GM21723 (cell line): ENCODE measurements around the gene ST8SIA1.

Experiments
- ATAC-seq: cut with Tn5 transposase; IDR thresholded peaks from one replicate; pipeline ENCODE4 v1.9.1; 2021; ENCODE audit warnings: mild to moderate bottlenecking, moderate library complexity; ENCODE audit not compliant: unreplicated experiment

ST8SIA1 gene

GRCh38 chr12:22333186-22333712, 1.3 kb downstream of the ST8SIA1 start:
- ATAC-seq, result no peak

- ATAC-seq, result no peak
Measured at GRCh38 chr12:22332202-22332601, 2.3 kb downstream of the ST8SIA1 start.

DNA sequence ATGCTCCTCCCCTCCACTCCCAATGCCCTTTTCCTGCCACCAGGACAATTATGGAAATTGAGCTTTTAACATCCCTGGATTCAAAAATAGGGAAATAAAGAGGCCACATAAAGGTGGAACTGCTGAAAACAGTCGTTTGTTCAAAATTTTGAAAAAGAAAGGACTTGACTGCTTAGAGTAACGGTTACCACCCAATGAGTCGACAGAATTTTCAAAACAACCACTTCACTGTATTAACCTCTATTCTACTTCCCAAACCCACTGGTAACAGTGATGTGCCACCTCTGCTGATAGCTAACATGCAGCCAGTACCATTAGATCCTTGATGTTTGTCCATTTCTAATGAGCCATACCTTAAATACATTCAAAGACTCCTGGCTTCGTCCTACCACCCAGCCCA, 4.9 kb downstream of the ST8SIA1 start:
- ATAC-seq, result no peak

DNA sequence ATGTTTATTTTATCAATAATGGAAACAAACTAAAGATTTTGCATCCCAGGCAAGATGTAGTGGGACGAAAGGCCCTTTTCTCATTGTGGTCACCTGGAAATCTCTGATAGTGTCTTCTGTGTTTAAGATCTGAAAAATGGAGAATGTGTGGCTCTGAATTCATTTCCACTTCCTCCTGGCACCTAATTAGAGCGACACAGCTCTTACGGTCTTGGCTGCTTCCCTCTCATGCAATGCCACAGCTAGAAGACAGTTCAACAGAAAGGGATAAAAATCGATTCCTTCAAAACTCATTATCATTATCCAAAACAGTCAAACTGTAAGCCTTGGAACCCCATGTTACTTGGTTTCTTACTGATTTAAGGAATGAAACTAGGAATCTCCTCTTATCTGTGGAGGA, 9.3 kb downstream of the ST8SIA1 start:
- ATAC-seq, result no peak

GRCh38 chr12:22322091-22322490, 12.4 kb downstream of the ST8SIA1 start:
- ATAC-seq, result no peak

DNA sequence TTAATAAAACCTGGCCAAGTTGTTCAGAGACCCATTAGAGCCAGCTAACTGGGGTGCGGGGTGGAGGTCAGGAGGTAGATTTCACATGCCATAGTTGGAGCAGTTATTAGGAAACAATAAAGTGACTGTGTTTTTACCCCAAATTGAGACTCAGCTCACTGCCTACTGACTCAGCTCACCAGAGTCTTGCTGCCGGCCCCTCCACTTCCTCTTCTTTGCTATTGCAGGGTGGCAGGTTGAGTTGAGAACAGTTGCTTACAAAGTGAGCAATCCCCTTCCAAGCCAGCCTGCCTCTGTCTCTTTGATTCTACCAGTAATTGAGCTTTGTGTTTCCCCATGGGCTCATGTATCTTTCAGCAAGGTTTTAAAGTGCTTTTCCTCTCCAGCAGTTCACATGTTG, 12.9 kb downstream of the ST8SIA1 start:
- ATAC-seq, result no peak

DNA sequence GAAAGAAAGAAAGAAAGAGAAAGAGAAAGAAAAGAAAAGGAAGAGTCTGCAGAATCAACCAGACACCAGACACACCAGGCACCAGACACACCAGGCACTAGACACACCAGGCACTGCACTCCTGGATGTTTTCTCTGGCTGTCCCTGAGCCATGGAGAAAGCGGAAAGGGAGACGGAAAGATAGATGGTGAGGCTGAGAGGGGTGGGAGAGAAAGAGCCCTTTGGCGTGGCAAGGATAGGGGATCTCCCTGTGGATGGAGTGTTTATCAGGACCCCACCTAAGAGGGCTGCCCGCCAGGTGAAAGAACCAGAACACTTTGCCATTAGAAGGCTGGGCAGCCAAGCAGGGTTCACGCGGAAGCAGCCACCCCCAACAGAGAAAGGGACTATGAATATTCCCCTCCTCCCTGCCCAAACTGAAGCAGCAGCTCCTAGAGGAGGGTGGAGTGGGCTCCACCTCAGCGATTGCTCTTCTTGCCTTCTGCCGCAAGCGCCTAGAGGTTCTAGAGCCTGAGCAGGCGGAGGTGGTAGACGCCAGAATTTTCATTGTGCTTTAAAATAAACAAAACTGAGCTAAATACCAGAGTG, 13.4 kb downstream of the ST8SIA1 start:
- no peak for ATAC-seq

GRCh38 chr12:22318108-22318737, 16.3 kb downstream of the ST8SIA1 start:
- ATAC-seq, result no peak

- no peak for ATAC-seq
Measured at GRCh38 chr12:22313963-22314330, 20.6 kb downstream of the ST8SIA1 start.

DNA sequence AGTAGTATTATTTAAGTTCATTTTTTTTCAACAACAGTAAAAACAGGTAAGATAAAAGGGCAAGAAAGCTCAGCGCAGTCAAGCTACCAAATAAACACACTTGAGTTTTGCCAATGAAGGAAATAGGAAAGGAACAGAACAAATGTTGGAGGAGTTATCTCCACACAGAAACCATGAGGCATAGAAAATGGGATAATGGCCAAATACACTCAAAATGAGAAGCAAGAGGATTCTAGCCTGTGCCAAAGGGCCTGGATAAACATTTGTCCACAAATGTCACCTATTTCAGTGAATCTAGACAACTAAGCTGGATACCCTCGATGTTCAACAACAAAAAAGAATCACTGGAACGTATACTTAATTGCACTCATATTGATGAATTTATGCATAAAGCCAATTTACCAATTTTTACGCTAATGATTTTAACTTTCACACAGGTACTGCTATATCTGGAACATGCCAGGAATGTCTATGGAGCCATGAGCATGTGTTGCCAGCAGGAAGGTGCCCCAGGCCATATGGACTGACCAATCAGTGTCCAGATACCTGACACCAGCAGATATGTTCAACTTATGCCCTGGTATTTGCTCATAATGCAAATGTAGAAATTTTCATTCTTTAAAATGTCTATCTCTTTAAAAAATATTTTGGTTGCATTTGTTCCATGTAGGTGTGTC, 21.1 kb downstream of the ST8SIA1 start:
- no peak for ATAC-seq

DNA sequence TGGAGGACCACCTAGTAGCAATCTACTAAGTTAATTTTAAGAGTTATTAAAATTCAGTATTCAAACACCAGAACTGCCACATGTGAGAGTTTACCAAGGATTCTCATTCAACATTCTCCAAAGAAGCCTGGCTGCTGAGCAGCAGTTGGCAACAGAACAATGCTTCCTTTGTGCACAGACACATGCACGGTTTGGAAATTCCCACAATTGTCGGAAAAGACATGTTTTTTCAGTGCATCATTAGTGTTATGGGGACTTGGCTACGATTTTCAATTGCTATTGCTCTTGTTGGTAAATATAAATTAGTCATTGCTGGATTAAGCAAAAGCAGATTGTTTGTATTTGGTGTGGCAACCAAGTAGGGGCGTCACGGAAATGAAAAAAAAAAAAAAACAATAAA, 22.2 kb downstream of the ST8SIA1 start:
- no peak for ATAC-seq

DNA sequence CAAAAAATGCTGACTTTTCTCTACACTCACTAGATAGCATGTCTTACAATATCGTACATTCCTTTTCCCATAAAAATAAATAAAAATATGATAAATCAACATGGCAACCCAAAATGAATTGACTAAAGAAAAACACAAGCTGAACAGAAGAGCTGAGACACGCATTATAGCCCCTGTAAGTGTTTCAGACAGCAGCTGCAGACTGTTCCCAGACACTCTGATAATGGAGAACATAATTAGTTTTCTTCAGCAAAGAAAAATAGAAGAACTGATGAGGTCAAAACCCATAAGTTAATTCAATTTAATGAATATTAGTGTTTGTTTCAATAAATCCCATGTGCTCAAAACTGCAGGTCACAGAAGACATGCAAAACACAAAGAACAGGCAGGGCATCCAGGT, 23.8 kb downstream of the ST8SIA1 start:
- ATAC-seq, result no peak

DNA sequence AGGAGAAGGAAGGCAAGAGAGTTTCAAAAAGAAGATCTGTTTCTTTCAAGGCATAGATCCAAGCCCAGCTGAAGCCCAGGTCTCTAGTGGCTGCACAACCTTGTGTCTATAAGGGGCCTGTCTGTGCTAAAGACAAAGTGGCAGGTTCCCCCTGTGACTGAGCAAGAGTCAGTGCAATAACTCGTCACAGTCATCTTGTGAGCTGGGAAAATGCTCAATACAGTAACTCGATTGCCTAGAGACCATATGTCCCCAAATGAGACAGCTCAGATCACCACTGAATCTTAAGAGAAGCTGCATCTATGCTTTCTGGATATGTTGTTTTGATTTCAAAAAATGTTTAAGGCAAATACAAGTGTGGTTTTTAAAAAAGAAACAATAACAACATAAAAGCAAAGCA, 24.2 kb downstream of the ST8SIA1 start:
- ATAC-seq, result no peak

DNA sequence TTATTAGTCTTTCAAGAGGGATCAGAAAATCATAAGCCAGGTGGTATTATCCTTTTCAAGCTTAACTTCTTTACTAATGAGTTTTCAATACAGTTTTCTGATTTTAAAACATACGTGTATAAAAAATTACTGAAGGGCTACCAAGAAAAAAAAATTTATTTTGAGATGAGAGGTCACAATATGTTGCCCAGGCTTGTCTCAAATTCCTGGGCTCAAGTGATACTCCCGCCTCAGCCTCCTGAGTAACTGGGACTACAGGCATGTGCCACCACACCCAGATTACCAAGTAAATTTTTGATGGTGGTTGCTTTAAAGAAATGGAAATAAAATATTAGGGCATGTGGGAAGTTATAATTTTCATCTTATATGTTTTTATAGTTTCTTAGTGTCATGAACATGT, 26.7 kb downstream of the ST8SIA1 start:
- ATAC-seq, result no peak

DNA sequence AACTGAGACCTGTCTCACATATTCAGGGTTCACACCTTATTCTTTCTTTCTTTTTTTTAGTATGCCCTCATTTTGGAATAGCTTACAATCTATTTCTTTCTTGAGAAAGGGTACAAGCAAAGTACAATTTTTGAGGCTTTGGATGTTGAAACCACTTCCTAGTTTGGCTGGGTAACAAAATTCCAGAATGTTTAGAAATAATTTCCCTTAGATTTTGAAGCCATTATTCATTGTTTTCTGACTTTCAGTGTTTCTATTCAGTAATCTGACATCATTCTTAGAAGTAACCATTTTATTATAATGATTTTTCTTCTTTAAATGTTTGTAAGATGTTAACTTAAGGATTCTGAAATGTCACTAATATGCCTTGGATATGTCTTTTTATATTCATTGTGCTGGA, 28.2 kb downstream of the ST8SIA1 start:
- ATAC-seq, result no peak

- no peak for ATAC-seq
Measured at GRCh38 chr12:22304341-22304740, 30.2 kb downstream of the ST8SIA1 start.

- no peak for ATAC-seq
Measured at GRCh38 chr12:22299294-22299912, 35.1 kb downstream of the ST8SIA1 start.

- ATAC-seq, result no peak
Measured at GRCh38 chr12:22289250-22289649, 45.3 kb downstream of the ST8SIA1 start.

DNA sequence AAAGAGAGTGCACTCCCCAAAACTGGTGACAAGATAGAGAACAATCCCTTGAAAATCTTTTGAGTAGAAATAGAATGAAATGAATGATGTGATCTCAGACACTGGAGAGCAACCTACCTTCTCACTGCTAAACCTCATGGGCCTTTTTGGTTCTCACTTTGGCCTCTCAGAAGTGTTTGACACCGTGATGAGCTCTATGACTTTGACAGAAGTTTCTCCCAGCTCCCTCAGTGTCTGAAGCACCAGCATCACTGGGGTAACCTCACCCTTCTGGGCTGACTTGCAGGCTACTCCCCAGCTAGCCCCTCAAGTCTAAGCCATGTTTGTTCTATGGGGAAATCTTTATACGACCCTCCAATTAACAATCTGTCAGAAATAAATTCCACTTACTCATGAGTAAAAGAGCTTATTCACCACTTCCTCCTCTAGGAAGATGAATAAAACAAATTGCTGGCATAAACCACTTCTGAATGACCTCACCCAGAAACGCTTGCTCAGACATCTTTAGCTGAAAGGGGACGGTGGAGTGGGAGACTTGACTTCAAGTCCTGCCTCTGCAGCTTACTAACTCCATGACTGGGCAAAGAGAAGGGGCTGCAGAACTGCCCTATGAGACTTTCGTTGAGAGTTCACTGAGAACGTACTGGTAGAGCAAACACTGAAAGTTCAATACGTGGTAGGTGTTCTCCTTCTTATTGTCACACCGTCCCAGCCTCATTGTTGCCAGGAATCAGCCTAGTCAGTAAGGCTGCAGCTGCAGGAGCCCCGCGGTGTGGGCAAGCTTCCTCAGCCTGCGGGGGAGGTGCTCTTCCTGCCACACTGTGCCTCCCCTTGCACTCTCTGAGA, 46.5 kb downstream of the ST8SIA1 start:
- no peak for ATAC-seq

DNA sequence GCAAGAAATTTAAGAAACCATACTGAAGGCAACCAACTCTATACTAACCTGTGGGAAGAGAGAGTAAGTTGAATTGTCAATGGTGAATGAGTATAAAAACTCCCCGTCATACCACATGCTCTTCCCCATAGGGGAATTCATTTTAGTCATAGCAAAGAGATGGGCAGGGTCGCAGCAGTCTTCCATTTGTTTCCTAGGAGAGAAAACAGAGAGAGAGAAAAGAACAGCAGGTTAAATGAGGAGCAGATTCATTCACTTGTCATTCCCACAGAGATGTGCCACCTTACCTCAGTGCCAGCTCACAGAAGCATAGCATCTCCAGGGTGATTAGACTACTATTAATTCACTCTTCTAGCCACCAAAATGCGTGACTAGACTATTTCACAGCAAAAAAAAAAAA, 47.4 kb downstream of the ST8SIA1 start:
- no peak for ATAC-seq

DNA sequence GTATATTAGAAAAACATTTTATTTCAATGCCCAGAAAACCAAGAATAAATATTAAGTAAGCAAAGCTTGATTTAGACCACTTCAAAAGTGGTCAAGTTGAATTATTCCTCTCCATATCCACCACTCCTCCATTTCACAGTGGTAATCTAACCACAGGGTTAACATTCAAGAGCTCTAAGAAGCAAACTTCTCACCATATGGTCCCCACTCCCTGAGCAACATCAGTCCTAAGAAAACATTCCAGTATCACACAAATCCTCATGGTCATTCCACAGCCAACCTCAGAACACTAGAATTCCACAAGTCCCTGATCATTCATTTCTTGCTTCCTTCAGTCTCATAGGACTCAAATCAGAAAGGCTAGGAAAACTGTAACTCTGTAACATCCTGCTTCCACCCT, 47.9 kb downstream of the ST8SIA1 start:
- no peak for ATAC-seq
